GM23338 (cell line): ENCODE measurements around the gene MAP3K9. TPM values are rescaled to one million over a fixed set of nuclear protein-coding genes. Genes with fewer than 3 reads are reported as not detected.
A peak's percentile ranks its signal among the peaks of the same experiment; 100 is the strongest.

ENCODE experiments used
- ATAC-seq: fragments of 200-7000 bp; cut with Tn5 transposase; 3 replicates; pipeline ENCODE4 v1.9.1; 2020
- DNase-seq: peaks from one replicate; pipeline ENCODE4 v3.0.0-alpha.2; 2015; ENCODE audit warnings: low spot score
- H2AFZ ChIP-seq: fragments of 200-600 bp; sonication (generic); 2 replicates; pipeline ENCODE4 v1.8.0; 2016; ENCODE audit warnings: antibody characterized with exemption, mild to moderate bottlenecking, moderate library complexity
- H3F3A ChIP-seq: fragments of 200-600 bp; sonication (generic); replicated peaks from 2 replicates; pipeline ENCODE4 v1.8.0; 2017; ENCODE audit warnings: antibody characterized with exemption, mixed run types, low read depth
- H3K27ac ChIP-seq: fragments of 200-600 bp; sonication (generic); 2 replicates; pipeline ENCODE4 v1.6.1; 2016; ENCODE audit warnings: low read depth
- H3K27me3 ChIP-seq: fragments of 200-600 bp; sonication (generic); 2 replicates; pipeline ENCODE4 v1.8.0; 2016; ENCODE audit warnings: mild to moderate bottlenecking, mixed run types, moderate library complexity; ENCODE audit not compliant: insufficient read depth
- H3K36me3 ChIP-seq: fragments of 200-600 bp; sonication (generic); 2 replicates; pipeline ENCODE4 v1.8.0; 2016; ENCODE audit warnings: mild to moderate bottlenecking; ENCODE audit not compliant: insufficient read depth
- H3K4me1 ChIP-seq: fragments of 200-600 bp; sonication (generic); 2 replicates; pipeline ENCODE4 v1.8.0; 2016; ENCODE audit warnings: mild to moderate bottlenecking, moderate library complexity; ENCODE audit not compliant: insufficient read depth
- H3K4me2 ChIP-seq: fragments of 200-600 bp; sonication (generic); 2 replicates; pipeline ENCODE4 v1.7.1; 2017; ENCODE audit warnings: mixed run types
- H3K4me3 ChIP-seq: fragments of 200-600 bp; sonication (generic); 2 replicates; pipeline ENCODE4 v1.6.1; 2016; ENCODE audit warnings: mixed run types
- H3K79me2 ChIP-seq: fragments of 200-600 bp; sonication (generic); replicated peaks from 2 replicates; pipeline ENCODE4 v1.8.0; 2017; ENCODE audit warnings: mild to moderate bottlenecking; ENCODE audit not compliant: insufficient read depth
- H3K9me2 ChIP-seq: fragments of 200-600 bp; sonication (generic); 2 replicates; pipeline ENCODE4 v1.8.0; 2017; ENCODE audit not compliant: insufficient read depth
- H4K20me1 ChIP-seq: fragments of 200-600 bp; sonication (generic); replicated peaks from 2 replicates; pipeline ENCODE4 v1.8.0; 2017; ENCODE audit warnings: mild to moderate bottlenecking; ENCODE audit not compliant: insufficient read depth
- H3K27ac Mint-ChIP-seq: 2 replicates; pipeline ENCODE4 v1.8.0; 2020; ENCODE audit warnings: inconsistent platforms, mild to moderate bottlenecking, moderate library complexity, mixed read lengths
- H3K27me3 Mint-ChIP-seq: 3 replicates; pipeline ENCODE4 v1.8.0; 2022; ENCODE audit warnings: low read depth, mild to moderate bottlenecking, moderate library complexity, mixed read lengths, inconsistent platforms; ENCODE audit not compliant: insufficient read depth, poor library complexity
- H3K36me3 Mint-ChIP-seq: 3 replicates; pipeline ENCODE4 v1.8.0; 2021; ENCODE audit warnings: low read depth, mild to moderate bottlenecking, inconsistent platforms, moderate library complexity, mixed read lengths
- H3K4me1 Mint-ChIP-seq: 3 replicates; pipeline ENCODE4 v1.8.0; 2020; ENCODE audit warnings: mild to moderate bottlenecking, inconsistent platforms, mixed read lengths
- H3K4me3 Mint-ChIP-seq: 3 replicates; pipeline ENCODE4 v1.8.0; 2021; ENCODE audit warnings: moderate library complexity, mild to moderate bottlenecking, inconsistent platforms, mixed read lengths
- H3K9me3 Mint-ChIP-seq: 3 replicates; pipeline ENCODE4 v1.8.0; 2020; ENCODE audit warnings: moderate library complexity, mild to moderate bottlenecking, inconsistent platforms, mixed read lengths
- CREB1 ChIP-seq: fragments of 250-450 bp; sonication (Bioruptor Pico); IDR thresholded peaks from 2 replicates; pipeline ENCODE4 v1.5.0; 2020; ENCODE audit warnings: low read depth, mild to moderate bottlenecking, moderate library complexity
- CTCF ChIP-seq, 2 experiments: fragments of 200-600 bp in 1 of 2; sonication (generic) in 1 of 2; conservative IDR thresholded peaks; 2 replicates each; pipeline versions ENCODE4 v1.5.1 to v1.6.1; 2016 to 2017; ENCODE audit warnings: antibody characterized with exemption in 2 of 2, low read depth in 2 of 2, mild to moderate bottlenecking in 2 of 2, moderate library complexity in 1 of 2
- ETS1 ChIP-seq: IDR thresholded peaks from 2 replicates; pipeline ENCODE4 v1.6.1; 2016; ENCODE audit warnings: antibody characterized with exemption
- EZH2phosphoT487 ChIP-seq: fragments of 200-600 bp; sonication (generic); IDR thresholded peaks from one replicate; pipeline ENCODE4 v1.8.1; 2018; ENCODE audit warnings: antibody characterized with exemption; ENCODE audit not compliant: unreplicated experiment
- JUNB ChIP-seq: IDR thresholded peaks from one replicate; pipeline ENCODE4 v1.6.1; 2016; ENCODE audit warnings: antibody characterized with exemption; ENCODE audit not compliant: unreplicated experiment
- NANOG ChIP-seq: IDR thresholded peaks from 2 replicates; pipeline ENCODE4 v1.6.1; 2016; ENCODE audit warnings: antibody characterized with exemption, borderline replicate concordance
- REST ChIP-seq: IDR thresholded peaks from one replicate; pipeline ENCODE4 v1.6.1; 2018; ENCODE audit warnings: antibody characterized with exemption; ENCODE audit not compliant: unreplicated experiment
- STAT1 ChIP-seq: IDR thresholded peaks from one replicate; pipeline ENCODE4 v1.6.1; 2016; ENCODE audit warnings: antibody characterized with exemption; ENCODE audit not compliant: unreplicated experiment
- ZNF331 ChIP-seq: fragments of 250-450 bp; sonication (Bioruptor Pico); IDR thresholded peaks from 2 replicates; pipeline ENCODE4 v1.5.0; 2020; ENCODE audit warnings: low read depth, mild to moderate bottlenecking, moderate library complexity
- ZNF462 ChIP-seq: fragments of 250-450 bp; sonication (Bioruptor Pico); IDR thresholded peaks from 2 replicates; pipeline ENCODE4 v1.5.0; 2020; ENCODE audit warnings: mild to moderate bottlenecking, moderate library complexity
- polyA plus RNA-seq: library from polyadenylated mRNA; unstranded; fragments of >200 nt; fragmentation: Nextera tagmentation; extraction: Ambion mirVana; gene quantifications from 2 replicates; pipeline ENCODE4 v1.2.1, GENCODE V29; 2016
- total RNA-seq: library from RNA; depleted of rRNA; stranded (reverse); fragments of >200 nt; shearing (Covaris generic); gene quantifications from 2 replicates; pipeline ENCODE4 v1.2.3, GENCODE V29; 2014

Gene MAP3K9
- total and polyA plus RNA-seq, 2 experiments from 2014 or later: 5.3 to 30.8 TPM

- no peak for TF ChIP-seq ZNF462 (CRISPR knock-in tag)
- TF ChIP-seq CREB1 (CRISPR knock-in tag): no peak
- no peak for TF ChIP-seq ETS1
- TF ChIP-seq ZNF331: no peak
- TF ChIP-seq NANOG: no peak
- TF ChIP-seq EZH2phosphoT487: no peak
- TF ChIP-seq JUNB: no peak
Measured at GRCh38 chr14:70808416-70809224, 693 bp downstream of the MAP3K9 start (continued).

GRCh38 chr14:70807898-70808415 lies 1.4 kb downstream of the MAP3K9 start:
- peak overlapping the region; percentile 42; the same call in 1 of the 2 replicates for H3K27ac Mint-ChIP-seq
- Histone ChIP-seq H3K27me3 (no peaks in the 10 kb centered on the region), H3K79me2 (peaks cover 78% of the 10 kb centered on the region), H3K9me2 (no peaks in the 10 kb centered on the region), H3K27ac (no peak overlapping the region), H3K4me2 (peak overlapping the region; percentile 78), H3F3A (no peaks in the 10 kb centered on the region), H4K20me1 (peaks cover 42% of the 10 kb centered on the region), H3K4me3 (peak overlapping the region; percentile 81), H3K4me1 (peaks cover 26% of the 10 kb centered on the region), H2AFZ (peak overlapping the region; percentile 19), H3K36me3 (no peaks in the 10 kb centered on the region)
- H3K4me1 Mint-ChIP-seq: peaks cover 16% of the 10 kb centered on the region
- peak overlapping the region; percentile 87; the same call in 2 of the 3 replicates for H3K4me3 Mint-ChIP-seq
- DNase-seq: peak; percentile 85
- no peaks in the 10 kb centered on the region for H3K9me3 Mint-ChIP-seq
- peaks cover 8% of the 10 kb centered on the region for H3K36me3 Mint-ChIP-seq
- H3K27me3 Mint-ChIP-seq: peaks cover 3% of the 10 kb centered on the region
- ATAC-seq: peak; percentile 15
- TF ChIP-seq JUNB (no peak), REST (no peak), NANOG (no peak), STAT1 (no peak), ZNF331 (no peak), CTCF (conservative IDR thresholded peaks at IDR 0.05; ENCODE audit: low read depth in 2 of 2) (no peak)
